ENCODE results near the gene TGFB2.

The TGFB2 gene

GRCh38 chr1:218408942-218409341 lies 63.8 kb downstream of the TGFB2 start:
- H3K36me3 ChIP-seq = no peaks in the 10 kb centered on the region
- no peak for DNase-seq

GRCh38 chr1:218409946-218410510 lies 64.9 kb downstream of the TGFB2 start:
- TF ChIP-seq CTCF (IDR thresholded peaks at IDR 0.05; ENCODE audit: low read depth, low read length) = no peak
- H3K27me3 ChIP-seq = no peaks in the 10 kb centered on the region
- no peak for DNase-seq

More at GRCh38 chr1:218408942-218409341, 63.8 kb downstream of the TGFB2 start:
- Histone ChIP-seq H3K4me1 (no peaks in the 10 kb centered on the region), H3K9me3 (no peaks in the 10 kb centered on the region), H3K27me3 (no peaks in the 10 kb centered on the region), H3K4me3 (ENCODE audit: low read depth, low read length) (no peak overlapping the region)
- TF ChIP-seq CTCF (IDR thresholded peaks at IDR 0.05; ENCODE audit: low read depth, low read length) = no peak

GRCh38 chr1:218411101-218411500 lies 66.0 kb downstream of the TGFB2 start:
- Histone ChIP-seq H3K27me3 (no peaks in the 10 kb centered on the region), H3K4me1 (no peaks in the 10 kb centered on the region), H3K4me3 (ENCODE audit: low read depth, low read length) (no peak overlapping the region), H3K9me3 (no peaks in the 10 kb centered on the region), H3K36me3 (no peaks in the 10 kb centered on the region)
- DNase-seq = no peak
- TF ChIP-seq CTCF (IDR thresholded peaks at IDR 0.05; ENCODE audit: low read depth, low read length) = no peak

More at GRCh38 chr1:218409946-218410510, 64.9 kb downstream of the TGFB2 start:
- no peak overlapping the region for H3K4me3 ChIP-seq (ENCODE audit: low read depth, low read length)
- H3K4me1 ChIP-seq = no peaks in the 10 kb centered on the region
- no peaks in the 10 kb centered on the region for H3K9me3 ChIP-seq
- H3K36me3 ChIP-seq = no peaks in the 10 kb centered on the region

GRCh38 chr1:218412171-218412570 lies 67.0 kb downstream of the TGFB2 start:
- Histone ChIP-seq H3K4me3 (ENCODE audit: low read depth, low read length) (no peak overlapping the region), H3K9me3 (no peaks in the 10 kb centered on the region), H3K4me1 (no peaks in the 10 kb centered on the region), H3K27me3 (no peaks in the 10 kb centered on the region), H3K36me3 (no peaks in the 10 kb centered on the region)
- DNase-seq = no peak
- TF ChIP-seq CTCF (IDR thresholded peaks at IDR 0.05; ENCODE audit: low read depth, low read length) = no peak

- Histone ChIP-seq H3K27me3 (no peaks in the 10 kb centered on the region), H3K4me1 (no peaks in the 10 kb centered on the region), H3K4me3 (ENCODE audit: low read depth, low read length) (no peak overlapping the region), H3K36me3 (no peaks in the 10 kb centered on the region), H3K9me3 (no peaks in the 10 kb centered on the region)
- no peak for DNase-seq
- TF ChIP-seq CTCF (IDR thresholded peaks at IDR 0.05; ENCODE audit: low read depth, low read length) = no peak
Observed at GRCh38 chr1:218413179-218413578, 68.0 kb downstream of the TGFB2 start.

GRCh38 chr1:218414060-218414728 lies 69.1 kb downstream of the TGFB2 start:
- Histone ChIP-seq H3K4me1 (no peaks in the 10 kb centered on the region), H3K4me3 (ENCODE audit: low read depth, low read length) (no peak overlapping the region), H3K36me3 (no peaks in the 10 kb centered on the region), H3K9me3 (no peaks in the 10 kb centered on the region), H3K27me3 (no peaks in the 10 kb centered on the region)
- DNase-seq = no peak
- no peak for TF ChIP-seq CTCF (IDR thresholded peaks at IDR 0.05; ENCODE audit: low read depth, low read length)
